Measurements from ENCODE around the gene IQGAP3. TPM values are rescaled to one million over a fixed set of nuclear protein-coding genes. Genes with fewer than 3 reads are reported as not detected.

IQGAP3 gene
- total RNA-seq, 1 experiment from 2014 or later, result 25.6 TPM

- ATAC-seq (no peak), DNase-seq (ENCODE audit: low read depth, low spot score) (no peak)
- Histone ChIP-seq H3K27ac (ENCODE audit: low read length) (peak overlapping the region; percentile 92), H3K4me1 (ENCODE audit: control insufficient read depth, insufficient read depth, low read length) (peaks cover 36% of the 10 kb centered on the region), H3K9me3 (ENCODE audit: control insufficient read depth, insufficient read depth, low read depth, low read length) (no peaks in the 10 kb centered on the region), H3K27me3 (ENCODE audit: control insufficient read depth, insufficient read depth, low read length) (no peaks in the 10 kb centered on the region), H3K36me3 (ENCODE audit: control insufficient read depth, insufficient read depth, low read length) (peaks cover 8% of the 10 kb centered on the region; the same call in 1 of the 2 replicates), H3K4me3 (ENCODE audit: low read depth in 2 of 2, low read length in 2 of 2) (no peak overlapping the region)
- ChIA-PET POLR2A (interaction anchor here (1.0 kb wide), 1 partner anchor 43 kb away, joined by 3 read pairs; no protein-coding TSS in a partner anchor), CTCF (interaction anchor here (1.0 to 1.3 kb wide), 2 partner anchors 23 to 38 kb away, joined by 3 read pairs; no protein-coding TSS in a partner anchor)
- intact Hi-C loops (cut with micrococcal nuclease; ENCODE audit: unreplicated experiment), result no loop called here
- in situ Hi-C loops (cut with HindIII; ENCODE audit: low pct_unique_long_range_greater_than_20kb, low sequenced_read_pairs), result no loop called here
- BruUV-seq (replicated peaks), result no TSS peak
- no peak for TF ChIP-seq POLR2AphosphoS5 (IDR thresholded peaks at IDR 0.05; ENCODE audit: low read depth, low read length)
- TF ChIP-seq, protein P1, sequence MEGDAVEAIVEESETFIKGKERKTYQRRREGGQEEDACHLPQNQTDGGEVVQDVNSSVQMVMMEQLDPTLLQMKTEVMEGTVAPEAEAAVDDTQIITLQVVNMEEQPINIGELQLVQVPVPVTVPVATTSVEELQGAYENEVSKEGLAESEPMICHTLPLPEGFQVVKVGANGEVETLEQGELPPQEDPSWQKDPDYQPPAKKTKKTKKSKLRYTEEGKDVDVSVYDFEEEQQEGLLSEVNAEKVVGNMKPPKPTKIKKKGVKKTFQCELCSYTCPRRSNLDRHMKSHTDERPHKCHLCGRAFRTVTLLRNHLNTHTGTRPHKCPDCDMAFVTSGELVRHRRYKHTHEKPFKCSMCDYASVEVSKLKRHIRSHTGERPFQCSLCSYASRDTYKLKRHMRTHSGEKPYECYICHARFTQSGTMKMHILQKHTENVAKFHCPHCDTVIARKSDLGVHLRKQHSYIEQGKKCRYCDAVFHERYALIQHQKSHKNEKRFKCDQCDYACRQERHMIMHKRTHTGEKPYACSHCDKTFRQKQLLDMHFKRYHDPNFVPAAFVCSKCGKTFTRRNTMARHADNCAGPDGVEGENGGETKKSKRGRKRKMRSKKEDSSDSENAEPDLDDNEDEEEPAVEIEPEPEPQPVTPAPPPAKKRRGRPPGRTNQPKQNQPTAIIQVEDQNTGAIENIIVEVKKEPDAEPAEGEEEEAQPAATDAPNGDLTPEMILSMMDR (IDR thresholded peaks at IDR 0.05), result no peak
- no peak for TF ChIP-seq TCF7L2 (IDR thresholded peaks at IDR 0.05; ENCODE audit: low read depth, low read length)
- TF ChIP-seq, protein P2, sequence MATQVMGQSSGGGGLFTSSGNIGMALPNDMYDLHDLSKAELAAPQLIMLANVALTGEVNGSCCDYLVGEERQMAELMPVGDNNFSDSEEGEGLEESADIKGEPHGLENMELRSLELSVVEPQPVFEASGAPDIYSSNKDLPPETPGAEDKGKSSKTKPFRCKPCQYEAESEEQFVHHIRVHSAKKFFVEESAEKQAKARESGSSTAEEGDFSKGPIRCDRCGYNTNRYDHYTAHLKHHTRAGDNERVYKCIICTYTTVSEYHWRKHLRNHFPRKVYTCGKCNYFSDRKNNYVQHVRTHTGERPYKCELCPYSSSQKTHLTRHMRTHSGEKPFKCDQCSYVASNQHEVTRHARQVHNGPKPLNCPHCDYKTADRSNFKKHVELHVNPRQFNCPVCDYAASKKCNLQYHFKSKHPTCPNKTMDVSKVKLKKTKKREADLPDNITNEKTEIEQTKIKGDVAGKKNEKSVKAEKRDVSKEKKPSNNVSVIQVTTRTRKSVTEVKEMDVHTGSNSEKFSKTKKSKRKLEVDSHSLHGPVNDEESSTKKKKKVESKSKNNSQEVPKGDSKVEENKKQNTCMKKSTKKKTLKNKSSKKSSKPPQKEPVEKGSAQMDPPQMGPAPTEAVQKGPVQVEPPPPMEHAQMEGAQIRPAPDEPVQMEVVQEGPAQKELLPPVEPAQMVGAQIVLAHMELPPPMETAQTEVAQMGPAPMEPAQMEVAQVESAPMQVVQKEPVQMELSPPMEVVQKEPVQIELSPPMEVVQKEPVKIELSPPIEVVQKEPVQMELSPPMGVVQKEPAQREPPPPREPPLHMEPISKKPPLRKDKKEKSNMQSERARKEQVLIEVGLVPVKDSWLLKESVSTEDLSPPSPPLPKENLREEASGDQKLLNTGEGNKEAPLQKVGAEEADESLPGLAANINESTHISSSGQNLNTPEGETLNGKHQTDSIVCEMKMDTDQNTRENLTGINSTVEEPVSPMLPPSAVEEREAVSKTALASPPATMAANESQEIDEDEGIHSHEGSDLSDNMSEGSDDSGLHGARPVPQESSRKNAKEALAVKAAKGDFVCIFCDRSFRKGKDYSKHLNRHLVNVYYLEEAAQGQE (IDR thresholded peaks at IDR 0.05; ENCODE audit: insufficient read depth in 1 of 2, low read depth in 2 of 2, low read length in 1 of 2), result no peak
- no peak for TF ChIP-seq SIN3A (IDR thresholded peaks at IDR 0.05; ENCODE audit: borderline replicate concordance, insufficient read depth, low read depth, low read length)
Measured at GRCh38 chr1:156503698-156504437, 68.5 kb downstream of the IQGAP3 start.

DNA sequence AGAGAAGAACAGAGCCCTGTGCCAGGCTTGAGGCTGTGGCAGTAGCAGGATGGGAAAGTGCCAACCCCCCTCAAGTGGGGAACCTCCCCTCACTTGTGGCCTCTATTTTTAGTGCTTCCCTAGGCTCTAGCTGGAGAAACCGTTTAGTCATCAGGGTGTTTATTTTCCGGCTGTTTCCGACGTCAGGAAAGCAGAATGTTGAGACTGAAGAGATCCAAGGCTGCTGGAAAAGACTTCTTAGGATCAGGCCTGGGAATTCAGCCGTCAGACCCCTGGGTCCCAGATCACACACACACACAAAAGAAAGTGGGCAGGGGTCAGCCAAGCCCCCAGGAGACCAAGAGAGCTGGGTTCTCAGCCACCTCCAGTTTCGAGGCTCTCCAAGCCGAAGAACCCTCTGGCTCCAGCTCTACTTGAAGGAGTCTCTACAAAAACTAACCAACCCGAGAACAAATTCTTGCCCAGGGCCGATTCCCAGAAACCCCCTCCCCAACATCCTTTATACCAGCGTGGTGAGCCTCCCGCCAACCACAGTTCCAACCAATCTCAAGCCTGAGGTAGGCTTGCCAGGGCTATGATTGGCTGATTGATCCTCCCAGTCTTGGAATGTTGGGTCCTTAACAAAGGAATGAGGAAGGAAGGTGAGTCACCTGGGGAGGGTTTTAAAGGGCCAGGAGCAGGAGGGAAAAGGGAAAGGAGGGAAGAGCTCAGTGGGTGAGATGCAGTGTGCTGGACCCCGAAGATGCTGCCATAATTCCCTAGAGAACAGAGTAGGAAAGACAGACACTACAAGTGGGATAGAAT lies 69.3 kb downstream of the IQGAP3 start:
- peak; percentile 19; the same call in 1 of the 2 replicates for ATAC-seq
- peak overlapping the region; percentile 92 for H3K27ac ChIP-seq (ENCODE audit: low read length)
- peaks cover 44% of the 10 kb centered on the region for H3K4me1 ChIP-seq (ENCODE audit: control insufficient read depth, insufficient read depth, low read length)
- BruUV-seq (replicated peaks), result no TSS peak
- DNase-seq (ENCODE audit: low read depth, low spot score), result peak; percentile 88
- peaks cover 8% of the 10 kb centered on the region; the same call in 1 of the 2 replicates for H3K36me3 ChIP-seq (ENCODE audit: control insufficient read depth, insufficient read depth, low read length)
- H3K4me3 ChIP-seq (ENCODE audit: low read depth in 2 of 2, low read length in 2 of 2), result peak overlapping the region in 1 of 2 experiments; percentile 21; a peak in 1 of 4 replicates
- ChIA-PET CTCF (interaction anchor here (1.3 kb wide), 1 partner anchor 22 kb away, joined by 3 read pairs; no protein-coding TSS in a partner anchor), POLR2A (no interaction called here)
- H3K27me3 ChIP-seq (ENCODE audit: control insufficient read depth, insufficient read depth, low read length), result no peaks in the 10 kb centered on the region
- TF ChIP-seq TCF7L2 (IDR thresholded peaks at IDR 0.05; ENCODE audit: low read depth, low read length) (no peak), POLR2AphosphoS5 (IDR thresholded peaks at IDR 0.05; ENCODE audit: low read depth, low read length) (no peak), SIN3A (IDR thresholded peaks at IDR 0.05; ENCODE audit: borderline replicate concordance, insufficient read depth, low read depth, low read length) (no peak)
- TF ChIP-seq, protein P2 (IDR thresholded peaks at IDR 0.05; ENCODE audit: insufficient read depth in 1 of 2, low read depth in 2 of 2, low read length in 1 of 2), result no peak
- in situ Hi-C loops (cut with HindIII; ENCODE audit: low pct_unique_long_range_greater_than_20kb, low sequenced_read_pairs) (no loop called here), intact Hi-C loops (cut with micrococcal nuclease; ENCODE audit: unreplicated experiment) (no loop called here)
- H3K9me3 ChIP-seq (ENCODE audit: control insufficient read depth, insufficient read depth, low read depth, low read length), result no peaks in the 10 kb centered on the region
